DMS79 (cell line): ENCODE data around the gene CSF1R.
"Not testable (repeated sequence)": the region's sequence is repeated elsewhere in the genome, so short reads cannot be mapped to it uniquely, and the experiment has no call there.

ENCODE experiments used
- DNase-seq: peaks from one replicate; lab custom pipeline; 2025; lab: John Stamatoyannopoulos, UW

CSF1R gene

DNA sequence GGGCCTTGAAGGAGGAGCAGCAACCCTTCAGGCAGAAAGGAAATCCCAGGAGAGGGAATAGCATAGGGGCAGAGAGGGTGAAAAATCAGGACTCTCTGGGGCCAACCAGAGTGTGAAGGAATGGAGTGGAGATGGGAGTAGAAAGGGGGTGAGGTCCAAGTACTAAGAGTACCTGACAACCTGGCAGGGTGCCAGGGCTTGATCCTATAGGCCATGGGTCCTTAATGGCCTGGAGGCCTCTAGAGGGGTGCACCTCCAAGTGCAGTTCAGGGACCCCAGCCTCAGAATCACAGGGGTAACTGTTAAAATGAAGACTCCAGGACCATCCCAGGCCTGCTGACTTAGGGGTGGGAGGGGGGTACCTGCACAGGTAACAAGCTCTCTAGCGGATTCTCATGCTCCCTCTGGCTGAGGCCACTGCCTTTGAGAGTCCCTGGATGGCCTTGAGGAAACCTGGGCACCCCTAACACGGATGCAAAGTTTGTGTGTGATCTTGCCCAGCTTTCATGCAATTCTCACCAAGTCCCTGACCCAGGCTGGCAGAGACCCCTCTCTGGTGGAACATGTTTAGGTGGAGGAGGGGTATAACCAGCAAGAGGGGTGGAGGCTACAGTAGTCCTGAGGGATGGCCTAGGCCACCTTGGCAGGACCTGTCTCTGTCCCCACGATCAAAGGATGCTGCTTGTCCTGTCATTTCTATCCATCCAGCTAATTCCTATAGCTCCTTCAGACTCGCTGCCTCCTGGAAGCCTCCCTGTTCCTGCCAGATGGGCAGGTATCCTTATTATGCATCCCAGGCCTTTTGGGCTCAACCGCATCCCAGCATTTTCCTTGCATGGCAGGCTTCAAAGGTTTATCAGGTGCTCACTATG lies 17.6 kb upstream of the CSF1R start:
- no peak for DNase-seq

DNA sequence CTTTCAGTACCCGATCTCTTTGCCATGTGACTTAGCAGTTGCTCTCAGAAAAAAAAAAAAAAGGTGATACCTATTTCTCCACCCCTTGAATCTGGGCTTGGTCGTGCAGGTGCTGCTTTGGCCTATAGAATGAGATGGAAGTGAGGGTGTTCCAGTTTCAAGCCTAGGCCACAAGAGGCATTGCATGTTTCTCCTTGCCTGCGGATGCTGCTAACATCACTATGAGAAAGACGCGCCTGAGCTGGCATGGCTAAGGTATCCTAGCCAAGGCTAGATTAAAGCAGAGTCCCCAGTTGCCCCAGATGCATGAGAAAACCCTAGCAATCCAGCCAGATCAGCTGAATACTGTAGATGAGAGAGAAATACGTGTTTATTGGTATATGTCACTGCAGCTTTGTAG lies 14.7 kb upstream of the CSF1R start:
- no peak for DNase-seq

DNA sequence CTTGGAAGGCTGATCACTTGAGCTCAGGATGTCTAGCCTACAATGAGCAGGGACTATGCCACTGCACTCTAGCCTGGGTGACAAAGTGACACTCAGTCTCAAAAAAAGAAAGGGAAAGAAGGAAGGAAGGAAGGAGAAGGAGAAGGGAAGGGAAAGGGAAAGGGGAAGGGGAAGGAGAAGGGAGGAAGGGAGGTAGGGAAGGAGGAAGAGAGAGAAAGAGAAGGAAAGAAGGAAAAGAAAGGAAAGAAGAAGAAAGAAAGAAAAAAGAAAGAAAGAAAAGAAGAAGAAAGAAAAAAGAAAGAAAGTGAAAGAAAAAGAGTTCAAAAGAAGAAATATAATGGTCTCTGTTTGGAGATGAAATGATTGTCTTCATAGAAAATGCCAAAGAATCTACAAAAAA lies 10.8 kb upstream of the CSF1R start:
- DNase-seq: no peak

DNA sequence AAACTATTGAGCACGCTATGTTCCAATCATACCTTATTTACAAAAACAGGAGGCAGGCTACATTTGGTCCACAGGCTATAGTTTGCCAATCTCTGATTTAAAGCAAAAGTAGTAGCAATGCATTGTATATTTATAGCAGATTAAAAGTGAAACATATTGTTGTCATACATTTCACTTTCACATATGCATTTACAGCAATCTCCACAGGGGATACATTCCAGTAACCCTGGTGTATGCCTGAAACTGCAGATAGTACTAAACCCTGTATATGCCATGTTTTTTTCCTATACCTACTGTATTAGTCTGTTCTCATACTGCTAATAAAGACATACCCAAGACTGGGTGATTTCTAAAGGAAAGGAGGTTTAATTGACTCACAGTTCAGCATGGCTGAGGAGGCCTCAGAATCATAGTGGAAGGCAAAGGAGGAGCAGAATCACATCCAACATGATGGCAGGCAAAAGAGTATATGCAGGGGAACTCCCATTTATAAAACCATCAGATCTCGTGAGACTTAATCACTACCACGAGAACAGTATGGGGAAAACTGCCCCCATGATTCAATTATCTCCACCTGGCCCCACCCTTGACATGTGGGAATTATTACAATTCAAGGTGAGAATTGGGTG lies 5.9 kb upstream of the CSF1R start:
- DNase-seq: no peak

DNA sequence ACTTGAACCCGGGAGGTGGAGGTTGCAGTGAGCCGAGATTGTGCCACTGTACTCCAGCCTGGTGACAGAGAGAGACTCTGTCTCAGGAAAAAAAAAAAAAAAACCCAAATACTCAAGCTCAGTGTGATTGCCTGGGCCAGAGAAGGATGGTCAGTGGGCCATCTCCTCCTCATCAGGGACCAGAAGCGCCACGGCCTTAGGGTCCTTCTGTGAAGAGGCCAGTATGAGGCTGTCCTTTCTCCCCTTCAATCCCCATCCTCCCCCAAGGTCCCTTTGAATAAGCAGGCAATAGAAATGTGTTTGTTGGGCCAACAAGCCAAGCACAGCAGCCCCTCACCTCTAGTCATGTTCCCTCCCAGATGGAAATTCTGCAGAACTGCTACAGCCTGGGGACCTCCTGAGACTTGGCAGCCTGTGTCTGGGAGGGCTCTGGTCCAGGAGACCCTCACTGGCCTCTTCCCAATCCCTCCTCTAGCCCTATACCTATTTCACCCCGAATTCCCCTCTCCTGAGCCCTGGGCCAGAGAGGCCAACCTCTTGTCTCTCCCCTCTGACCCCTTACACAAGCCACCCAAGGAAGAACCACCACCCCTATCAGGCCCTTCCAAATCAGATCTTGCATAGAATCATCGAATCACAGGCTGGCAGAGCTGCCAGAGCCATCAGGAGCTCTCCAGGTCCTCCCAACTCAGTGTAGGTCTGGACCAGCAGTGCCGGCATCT lies 1.0 kb downstream of the CSF1R start:
- DNase-seq: no peak

DNA sequence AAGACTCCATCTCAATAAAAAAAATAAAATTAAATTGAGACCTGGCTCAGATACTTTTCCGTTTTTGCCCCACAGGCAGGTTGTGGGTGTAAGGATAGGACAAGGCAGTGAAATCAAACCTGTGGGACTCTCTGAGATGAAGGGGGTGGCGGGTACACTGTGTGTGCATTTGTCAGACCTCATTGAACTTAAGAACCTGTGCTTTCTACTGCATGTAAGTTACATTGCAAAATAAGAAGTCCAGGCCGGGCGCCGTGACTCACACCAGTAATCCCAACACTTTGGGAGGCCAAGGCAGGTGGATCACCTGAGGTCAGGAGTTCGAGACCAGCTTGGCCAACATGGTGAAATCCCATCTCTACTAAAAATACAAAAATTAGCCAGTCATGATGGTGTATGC lies 1.6 kb downstream of the CSF1R start:
- DNase-seq: not testable (repeated sequence)

DNA sequence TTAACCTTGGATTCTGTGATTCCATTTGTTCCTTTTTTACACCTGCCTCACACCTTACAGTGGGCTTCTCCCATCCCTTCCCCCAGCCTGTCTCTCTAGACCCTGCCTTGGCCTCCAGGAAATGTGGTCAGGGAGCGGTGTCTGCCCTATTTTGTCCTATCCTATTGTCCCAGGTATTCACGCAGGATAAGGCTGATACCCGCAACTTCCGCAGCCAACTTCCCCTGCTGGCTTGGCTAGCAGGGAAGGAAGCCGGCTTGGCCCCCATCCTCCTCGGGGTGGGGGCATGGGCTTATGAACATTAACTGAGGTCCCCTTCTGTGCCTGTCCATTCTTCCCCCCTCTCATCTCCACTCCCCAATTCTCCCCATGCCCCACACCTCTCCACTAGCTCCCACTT lies 3.5 kb downstream of the CSF1R start:
- DNase-seq: no peak

DNA sequence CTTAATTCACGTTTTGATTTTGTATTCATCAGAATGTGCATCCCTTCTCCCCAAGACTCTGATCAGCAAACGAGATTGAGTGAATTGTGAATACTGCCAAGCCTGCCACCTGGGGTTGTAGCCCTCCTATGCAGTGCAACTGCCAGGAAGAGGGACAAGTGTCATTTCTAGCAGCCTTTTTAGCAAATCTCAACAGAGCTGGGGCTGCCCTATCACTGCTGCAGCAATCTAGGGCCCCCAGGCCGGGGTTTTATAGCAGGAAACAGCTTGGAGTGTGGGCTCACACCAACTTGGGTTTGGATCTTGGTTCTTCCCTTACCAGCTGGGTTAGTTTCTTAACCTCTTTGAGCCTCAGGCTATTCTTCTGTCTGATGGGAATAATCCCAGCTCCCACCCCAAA lies 4.0 kb downstream of the CSF1R start:
- DNase-seq: no peak

DNA sequence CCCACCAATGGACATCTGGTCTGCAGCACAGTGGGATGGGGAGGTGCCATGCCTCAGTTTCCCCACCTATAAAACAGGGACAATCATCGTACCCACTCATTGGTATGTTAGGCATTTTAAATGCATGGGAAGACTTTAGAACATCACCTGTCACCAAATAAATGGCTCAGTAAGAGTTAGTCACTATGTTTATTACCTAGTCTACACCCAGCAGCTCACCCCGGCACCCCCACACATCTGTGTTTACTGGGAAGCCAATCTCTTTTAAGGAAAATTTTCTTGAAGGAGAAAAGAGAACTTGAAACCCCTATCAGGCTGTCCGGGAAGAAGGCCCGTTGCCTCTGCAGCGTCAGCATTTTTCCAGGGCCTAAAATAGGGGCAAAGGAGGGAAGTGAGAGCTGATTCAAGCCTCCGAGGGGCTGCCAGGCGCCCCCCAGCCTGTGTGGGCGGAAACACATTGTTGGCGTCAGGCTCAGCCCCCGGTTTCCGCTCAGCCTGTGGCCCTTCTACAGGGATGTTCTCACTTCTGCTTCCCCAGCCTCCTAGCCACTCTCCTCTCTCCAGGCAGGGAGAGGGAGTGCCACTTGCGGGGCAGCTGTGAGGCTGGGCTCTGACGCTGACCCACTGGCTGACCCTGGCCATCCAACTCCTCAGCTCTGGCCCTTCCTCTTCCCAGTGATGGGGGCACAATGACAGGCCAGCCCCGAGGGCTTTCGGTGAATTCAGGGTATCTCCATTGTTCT lies 4.6 kb downstream of the CSF1R start:
- DNase-seq: no peak

DNA sequence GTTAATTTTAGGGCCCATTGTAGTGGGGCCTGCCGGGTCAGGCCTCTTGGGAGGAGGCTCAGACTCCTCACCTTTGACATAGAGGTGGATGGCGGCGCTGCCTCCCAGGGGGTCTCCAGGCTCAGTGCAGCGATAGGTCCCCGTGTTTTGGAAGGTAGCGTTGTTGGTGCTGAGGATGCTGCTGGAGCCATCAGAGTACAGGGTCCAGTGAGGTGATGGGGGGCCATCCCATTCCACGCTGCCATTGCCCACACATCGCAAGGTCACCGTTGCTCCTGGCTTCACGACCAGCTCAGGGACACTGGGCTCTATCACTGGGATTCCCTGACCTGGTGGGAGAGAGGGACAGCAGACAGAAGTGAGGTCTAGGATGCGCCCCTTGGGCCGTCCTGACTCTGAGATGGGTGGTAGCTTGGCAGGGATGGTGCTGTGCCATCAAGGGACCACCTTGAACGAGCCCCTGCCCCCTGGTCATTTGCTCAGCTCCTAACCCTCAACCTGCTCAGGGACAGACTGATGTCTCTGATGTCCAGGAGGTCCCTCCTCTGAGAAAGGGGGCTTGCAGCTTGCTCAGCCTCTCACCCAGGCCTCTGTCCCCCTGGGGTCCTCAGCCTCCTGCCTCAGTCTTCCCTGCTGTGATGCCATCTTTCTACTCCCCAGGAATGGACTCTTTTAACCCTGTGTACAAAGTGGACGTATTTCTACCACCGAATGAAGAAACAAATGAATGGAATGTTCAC lies 5.5 kb downstream of the CSF1R start:
- DNase-seq: no peak

DNA sequence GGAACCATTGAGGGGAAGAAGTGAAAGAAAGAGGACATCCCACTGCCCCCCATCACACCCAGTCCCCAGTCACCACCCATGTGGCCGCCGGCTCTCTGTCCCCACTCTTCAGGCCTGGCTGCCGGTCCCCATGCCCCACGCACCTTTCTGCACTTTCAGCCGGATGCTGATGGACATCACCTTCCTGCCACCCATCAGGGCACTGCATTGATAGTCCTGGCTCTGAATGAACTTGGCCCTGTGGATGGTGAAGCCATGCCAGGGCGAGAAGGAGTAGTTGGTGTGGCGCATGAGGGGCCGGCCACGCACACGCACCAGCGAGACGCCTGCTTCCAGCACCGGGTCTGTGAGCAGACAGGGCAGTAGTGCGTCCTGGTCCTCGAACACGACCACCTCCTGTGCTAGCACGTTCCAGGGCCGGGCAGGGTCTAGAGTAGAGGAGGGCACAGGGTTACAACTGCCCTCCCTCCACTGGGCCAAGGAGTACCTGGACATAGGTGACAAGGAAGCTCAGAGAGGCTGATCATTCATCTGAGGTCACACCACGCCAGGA lies 6.4 kb downstream of the CSF1R start:
- no peak for DNase-seq

DNA sequence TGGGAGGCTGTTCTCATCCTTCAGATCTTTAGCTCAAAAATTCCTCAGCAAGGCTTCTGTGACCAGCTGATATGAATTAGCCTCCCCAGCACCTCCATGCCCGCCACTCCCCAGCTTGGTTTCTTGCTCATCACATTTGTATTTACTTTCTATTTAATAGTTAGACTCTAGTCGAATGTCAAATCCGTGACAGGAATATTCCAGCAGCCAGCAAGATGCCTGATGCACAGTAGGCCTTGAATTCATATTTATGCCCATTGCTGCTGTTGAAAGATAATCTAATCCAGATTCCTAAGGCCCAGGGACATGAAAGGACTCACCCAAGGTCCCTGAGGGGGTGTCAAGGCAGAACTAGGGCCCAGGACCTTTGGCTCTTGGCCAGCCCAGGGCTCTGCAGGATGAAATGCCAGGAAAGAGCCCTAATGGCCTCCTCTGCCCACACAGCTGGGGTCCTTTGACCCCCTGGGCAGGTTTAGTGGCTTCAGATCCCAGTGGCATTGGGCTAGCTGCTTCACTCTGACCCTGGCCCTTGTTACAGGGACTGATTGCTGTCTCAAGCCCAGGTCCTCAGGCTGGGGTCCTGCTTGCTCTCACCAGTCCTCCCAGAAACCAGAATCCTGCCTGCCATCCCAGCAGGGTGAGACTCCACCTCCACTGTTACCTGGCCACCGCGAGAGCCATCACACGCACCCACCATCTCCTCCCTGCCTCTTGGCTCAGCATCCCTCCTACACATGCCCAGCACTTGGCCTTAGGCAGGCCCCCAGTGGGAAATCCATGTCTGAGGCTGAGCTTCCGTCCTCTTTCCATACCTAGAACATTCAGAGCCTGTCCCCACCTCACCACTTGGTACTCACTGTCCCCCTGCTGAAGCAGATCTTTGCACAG lies 7.3 kb downstream of the CSF1R start:
- no peak for DNase-seq

DNA sequence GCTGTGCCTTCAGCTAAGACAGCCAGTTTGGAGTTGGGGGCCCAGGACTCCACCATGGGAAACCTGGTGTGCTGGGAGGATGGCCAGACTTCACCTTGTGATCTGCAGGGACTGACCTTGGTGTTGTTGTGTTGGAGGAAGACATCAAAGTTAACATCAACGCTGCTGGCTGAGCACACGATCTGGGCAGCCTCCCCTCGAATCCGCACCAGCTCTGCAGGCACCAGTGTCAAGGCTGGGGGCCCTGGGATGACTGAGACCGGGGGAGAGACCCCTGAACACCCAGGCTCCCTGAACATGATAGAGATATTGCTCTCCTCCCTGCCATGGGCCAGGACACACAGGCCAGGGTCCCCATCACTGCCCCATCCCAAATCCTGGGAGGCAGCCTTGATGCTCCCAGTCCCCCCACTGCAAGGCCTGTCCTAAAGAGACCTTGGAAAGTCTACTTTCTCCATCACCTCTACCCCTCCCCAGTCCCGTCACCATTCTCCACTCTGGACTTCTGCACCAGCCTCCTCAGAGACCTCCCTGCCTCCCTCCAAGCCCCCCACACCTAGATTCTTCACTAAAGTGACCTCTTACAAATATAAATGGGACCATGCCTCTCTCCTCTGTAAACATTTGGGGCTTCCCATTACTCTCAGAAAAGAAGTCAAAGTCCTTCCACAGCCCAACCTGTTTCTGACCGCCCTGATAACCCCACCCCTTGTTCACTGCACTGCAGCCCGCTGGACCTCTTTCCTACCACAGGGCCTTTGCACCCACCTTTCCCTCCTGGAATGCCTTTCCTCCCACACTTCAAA lies 8.2 kb downstream of the CSF1R start:
- no peak for DNase-seq

DNA sequence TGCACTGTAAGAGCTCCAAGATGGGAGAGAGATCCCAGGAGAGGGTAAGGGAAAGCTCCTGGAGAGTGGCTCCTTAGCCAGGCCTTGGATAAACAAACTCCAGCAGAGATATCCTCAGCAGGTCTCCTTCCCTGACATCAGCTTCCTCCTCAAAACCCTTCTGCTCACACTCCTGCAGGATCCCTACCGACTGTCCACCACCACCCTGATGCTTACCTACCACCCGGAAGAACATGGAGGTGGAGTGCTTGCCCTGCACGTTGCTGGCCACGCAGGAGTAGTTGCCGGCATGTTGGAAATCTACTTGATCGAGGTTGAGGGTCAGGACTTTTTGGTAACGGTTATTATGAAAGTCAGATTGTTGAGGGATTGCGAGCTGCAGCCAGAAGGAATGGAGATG lies 9.3 kb downstream of the CSF1R start:
- DNase-seq: no peak

DNA sequence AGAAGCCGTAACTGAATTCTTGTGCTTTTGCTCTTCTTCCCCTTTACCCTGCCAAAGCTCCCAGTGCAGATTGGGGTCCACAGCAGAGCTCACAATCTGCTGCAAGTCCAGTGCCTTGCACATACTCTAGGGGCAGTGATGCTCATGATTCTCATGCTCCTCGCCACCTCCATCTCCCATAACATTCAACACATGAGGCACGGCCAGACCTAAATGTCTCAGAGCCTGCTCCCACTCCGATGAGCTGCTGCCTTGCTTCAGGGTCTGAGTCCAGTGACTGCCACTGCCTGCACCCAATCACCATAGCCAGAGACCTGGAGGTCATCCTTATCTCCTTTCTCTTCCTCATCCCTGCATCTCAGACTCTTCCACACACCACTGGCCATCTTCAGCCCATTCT lies 10.5 kb downstream of the CSF1R start:
- no peak for DNase-seq

DNA sequence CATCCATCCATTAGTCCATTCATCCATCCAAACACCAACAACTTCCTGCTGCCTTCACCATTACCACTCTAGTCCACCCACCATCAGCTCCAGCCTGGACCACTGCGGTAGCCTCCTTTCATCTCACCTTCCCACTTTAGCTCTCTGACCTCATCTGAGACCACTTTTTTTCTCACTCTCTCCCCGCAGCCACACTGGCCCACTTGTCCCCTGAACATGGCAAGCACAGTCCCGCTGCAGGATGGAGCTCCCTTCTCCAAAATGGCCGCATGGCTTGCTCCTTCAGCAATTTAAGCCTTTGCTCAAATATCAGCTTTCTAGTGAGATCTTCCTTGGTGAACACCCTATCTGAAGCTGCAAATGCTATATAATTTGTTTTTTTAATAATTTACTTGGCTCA lies 11.1 kb downstream of the CSF1R start:
- DNase-seq: no peak

DNA sequence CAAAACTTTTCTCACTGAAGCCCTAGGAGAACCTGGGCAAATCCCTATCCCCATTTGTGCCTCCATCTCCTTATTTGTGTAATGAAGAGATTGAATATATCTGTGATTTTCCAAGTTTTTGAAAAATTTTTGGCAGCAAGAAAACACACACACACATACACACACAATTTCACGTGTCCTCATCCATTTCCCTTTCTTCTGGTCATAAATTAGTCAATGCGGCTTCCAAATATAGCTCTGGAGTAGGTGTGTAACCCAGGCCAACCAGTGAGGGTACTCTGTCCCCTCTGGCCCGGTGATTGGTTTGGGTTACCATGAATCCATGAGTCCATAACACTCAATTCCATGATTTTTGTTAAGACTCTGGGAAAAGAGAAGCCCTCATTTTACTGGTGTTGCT lies 12.7 kb downstream of the CSF1R start:
- DNase-seq: no peak

DNA sequence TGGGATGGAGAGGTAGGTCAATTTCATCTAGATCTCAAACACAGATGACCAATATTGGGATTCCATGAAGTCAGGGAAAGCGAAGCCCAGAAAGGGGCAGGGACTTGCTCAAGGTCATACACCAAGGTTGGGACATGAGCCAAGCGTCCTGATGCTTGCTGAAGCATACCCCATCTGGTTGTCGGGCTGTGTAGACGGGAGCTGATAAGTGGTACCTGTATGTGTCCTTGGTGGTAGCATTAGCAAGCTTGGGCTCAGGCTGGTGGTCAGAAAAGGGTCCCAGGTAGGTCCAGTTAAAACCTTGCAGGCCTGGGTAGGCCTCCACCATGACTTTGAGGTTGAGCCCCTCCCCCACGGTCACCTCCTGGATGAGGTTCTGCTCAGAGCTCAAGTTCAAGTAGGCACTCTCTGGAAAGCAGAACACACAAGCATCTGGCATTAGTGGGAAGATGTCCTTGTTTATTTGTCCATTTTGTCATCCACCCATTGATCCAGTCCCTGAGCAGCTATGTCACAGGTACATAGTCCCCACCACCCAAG lies 13.2 kb downstream of the CSF1R start:
- DNase-seq: no peak

DNA sequence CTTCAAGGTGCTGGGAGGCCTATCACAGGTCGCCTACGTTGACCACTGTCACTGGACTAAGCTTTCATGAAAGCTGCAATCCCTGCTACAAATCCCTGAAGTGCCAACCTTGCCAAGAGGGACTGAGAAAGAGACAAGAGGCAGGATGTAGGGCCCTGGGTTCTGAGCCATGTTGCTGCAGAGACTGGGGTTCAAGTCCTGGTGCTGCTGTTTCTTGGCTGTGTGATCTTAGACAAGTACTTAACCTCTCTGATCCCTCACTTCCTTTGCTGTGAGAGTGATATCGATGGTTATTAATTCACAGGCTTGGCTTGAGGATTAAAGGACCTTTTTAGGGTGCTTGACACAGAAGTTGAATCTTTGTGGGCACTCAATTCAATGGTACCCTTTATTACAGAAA lies 15.5 kb downstream of the CSF1R start:
- DNase-seq: no peak
